HG02571 (cell line): ENCODE data around the gene KBTBD4.
A peak's percentile ranks its signal among the peaks of the same experiment; 100 is the strongest.
"Not testable (repeated sequence)": the region's sequence is repeated elsewhere in the genome, so short reads cannot be mapped to it uniquely, and the experiment has no call there.

Source experiments
- ATAC-seq: cut with Tn5 transposase; IDR thresholded peaks from one replicate; pipeline ENCODE4 v1.9.1; 2021; ENCODE audit warnings: mild to moderate bottlenecking, moderate library complexity; ENCODE audit not compliant: unreplicated experiment

KBTBD4 gene

DNA sequence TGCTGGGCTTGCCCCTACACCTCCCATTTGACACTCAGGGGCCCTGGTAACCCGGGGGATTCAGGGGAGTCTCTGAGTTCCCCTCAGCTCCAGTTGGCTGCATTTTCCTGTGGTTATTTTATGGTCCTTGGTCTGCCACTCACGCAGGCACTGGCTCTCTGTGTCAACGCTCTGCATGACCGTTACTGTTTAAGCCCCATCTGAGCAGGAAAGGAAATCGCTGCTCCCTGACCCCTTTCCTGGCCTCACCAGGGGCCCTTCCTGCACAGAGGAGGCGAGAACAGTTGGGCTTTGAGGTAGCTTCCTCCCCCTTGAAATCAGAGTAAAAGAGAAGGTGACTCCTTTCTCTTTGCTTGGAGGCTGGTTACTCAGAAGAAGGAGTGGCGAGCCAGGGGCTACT, 13.0 kb upstream of the KBTBD4 start:
- ATAC-seq: no peak

DNA sequence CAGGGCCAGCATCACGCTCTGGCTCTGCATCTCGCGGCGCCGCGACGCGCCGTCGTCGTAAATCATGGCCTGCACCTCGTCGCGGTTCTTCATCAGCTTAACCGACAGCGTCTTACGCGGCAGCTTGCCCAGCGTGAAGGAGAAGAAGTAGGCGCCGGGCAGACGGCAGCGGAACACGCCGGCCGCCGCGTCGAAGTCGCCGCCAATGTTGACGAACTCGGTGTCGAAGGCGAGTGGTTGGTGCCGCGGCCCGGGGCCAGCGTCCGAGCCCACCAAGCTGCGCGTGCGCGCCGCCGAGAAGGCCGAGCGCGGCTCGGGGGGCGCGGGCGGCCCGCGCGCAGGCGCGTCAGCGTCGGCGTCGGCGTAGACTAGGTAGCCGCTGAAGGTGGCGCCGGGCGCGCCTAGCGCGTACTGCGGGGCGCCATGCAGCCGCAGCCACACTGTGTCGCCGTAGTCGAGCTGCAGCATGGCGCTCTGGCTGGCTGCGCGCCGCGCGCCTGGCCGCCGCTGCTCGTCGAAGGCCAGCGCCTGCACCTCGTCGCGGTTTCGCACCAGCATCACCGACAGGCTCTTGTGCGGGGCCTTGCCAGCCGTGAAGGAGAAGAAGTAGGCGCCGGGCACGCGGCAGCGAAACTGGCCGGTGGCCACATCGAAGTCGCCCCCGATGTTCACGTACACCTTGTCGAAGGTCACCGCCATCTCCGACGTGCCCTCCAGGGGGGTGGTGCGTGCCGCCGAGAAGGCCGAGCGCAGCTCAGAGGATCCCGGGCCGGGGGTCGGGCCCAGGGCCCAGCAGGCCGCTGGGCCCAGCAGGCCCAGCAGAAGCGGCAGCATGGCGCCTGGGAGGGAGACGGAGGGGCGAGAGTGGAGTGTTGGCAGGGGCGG, 11.4 kb upstream of the KBTBD4 start:
- no peak for ATAC-seq

DNA sequence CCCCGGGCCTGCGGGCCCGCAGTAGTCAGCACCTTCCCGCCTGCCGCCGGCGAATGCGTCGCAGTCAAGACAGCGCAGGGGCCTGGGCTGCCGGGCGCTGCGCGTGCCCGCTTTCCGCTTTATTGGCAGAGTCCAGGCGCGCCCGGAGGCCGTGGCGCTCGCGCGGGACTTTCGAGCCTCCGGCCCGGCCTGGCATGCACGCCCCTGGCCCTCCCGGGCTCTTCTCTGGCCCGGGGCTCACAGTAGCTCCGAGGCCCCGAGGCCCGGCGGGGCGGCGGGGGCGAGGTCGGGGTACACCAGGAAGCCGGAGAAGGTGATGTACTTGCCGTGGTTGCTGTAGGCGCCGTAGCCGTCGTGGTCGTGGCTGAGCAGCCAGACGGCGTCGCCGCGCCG, 10.8 kb upstream of the KBTBD4 start:
- ATAC-seq: no peak

DNA sequence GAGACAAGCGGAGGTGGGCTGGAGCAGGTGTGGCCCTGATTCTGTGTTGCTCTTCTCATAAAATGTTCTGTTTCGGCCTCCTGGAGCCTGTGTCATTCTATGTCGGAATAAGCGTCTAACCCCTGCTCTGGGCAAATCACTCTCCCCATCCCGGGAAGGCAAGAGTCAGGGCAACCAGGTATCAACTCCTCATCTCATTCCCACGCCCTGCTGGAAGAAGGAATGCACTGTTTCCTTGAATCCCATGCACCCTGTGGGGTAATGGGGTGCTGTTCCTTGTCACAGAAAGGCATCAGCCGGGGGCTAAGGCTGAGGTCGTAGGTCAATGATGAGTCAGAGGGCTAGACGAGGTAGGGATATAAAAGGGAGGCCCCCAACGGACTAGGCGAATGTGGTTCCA, 10.3 kb upstream of the KBTBD4 start:
- no peak for ATAC-seq

DNA sequence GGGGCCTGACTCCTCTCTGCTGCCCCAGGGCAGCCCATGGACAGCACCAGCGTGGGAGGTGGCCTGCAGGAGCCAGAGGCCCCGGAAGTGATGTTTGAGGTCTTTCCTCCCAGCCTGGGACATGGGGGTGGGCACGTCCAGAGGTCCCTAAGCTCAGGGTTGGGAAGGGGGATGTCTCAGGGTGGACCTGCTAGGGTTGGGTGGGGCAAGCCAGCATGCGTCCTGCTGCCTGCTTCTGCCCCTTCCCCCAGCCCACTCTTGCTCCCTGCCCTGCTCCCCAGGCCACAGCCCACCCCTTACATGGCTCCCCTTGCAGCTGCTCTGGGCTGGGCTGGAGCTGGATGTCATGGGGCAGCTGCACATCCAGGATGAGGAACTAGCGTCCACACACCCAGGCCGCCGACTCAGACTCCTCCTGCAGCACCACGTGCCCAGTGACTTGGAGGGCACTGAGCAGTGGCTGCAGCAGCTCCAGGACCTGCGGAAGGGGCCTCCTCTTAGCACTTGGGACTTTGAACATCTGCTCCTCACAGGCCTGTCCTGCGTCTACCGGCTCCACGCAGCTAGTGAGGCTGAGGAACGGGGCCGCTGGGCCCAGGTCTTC, 9.1 kb upstream of the KBTBD4 start:
- no peak for ATAC-seq

DNA sequence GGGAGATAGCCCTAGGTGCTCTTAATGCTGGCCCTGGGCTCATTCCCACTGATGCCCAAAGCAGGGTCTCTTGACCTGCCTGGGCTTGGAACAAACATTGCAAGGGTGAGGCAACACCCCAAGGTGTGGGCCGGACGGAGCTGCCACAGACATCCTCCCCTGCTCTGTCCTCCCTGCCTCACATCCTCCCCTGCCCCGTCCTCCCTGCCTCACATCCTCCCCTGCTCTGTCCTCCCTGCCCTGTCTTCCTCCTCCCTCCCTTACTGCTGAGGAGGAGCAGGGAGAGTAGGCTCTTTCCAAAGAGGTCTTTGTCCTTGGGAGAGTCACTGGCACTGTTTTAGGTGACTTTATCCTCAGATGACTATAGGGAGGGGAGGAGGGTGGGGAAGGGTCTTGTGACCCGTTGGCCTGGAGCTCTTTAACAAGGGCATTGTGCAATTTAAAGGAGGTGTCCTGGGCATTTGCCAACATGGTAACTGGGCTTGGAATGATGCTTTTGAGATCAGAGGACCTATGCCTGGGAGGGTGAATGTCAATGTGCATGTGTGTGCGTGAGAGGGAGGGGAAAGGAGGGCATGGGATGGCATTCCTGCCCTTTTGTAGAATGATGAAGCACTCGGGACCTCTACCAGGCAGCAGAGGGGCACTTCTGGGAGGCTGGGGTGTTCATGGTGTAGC, 8.4 kb upstream of the KBTBD4 start:
- ATAC-seq: no peak

DNA sequence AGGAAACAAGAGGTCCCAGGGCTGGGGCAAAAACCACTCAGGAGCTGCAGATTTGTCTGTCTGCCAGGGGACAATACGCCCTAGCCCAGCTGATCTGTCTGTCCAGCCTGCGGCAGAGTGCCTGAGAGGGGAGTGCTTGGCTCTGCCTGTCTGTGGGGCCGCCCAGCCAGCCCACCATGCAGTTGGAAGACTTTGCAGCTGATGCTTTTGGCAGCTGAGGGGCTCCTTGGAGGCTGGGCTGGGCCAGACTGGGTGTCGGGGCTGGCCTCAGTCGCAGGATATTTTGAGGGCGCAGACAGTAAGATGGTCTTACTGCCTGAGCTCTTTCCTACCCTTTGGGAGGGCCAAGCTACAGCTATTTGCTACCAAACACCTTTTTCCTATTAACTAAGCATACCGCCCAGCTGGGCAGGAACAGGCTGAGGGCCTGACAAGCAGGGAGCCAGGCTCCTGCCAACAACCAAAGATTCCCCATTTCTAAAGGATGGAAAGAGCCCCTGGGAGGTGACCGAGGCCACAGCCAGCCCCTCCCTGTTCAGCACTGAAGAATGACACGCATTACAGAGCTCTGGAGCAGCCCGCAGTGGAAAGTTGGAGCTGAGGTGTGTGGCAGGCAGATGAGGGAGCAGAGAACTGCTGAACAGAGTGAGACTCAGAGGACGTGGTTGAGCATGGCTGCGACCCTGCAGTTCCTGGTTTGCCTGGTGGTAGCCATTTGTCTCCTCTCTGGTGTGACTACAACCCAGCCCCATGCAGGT, 7.5 kb upstream of the KBTBD4 start, which contains the start of gene FAM180B:
Gene FAM180B, plus strand, starts transcription at position 581 of the 758 bp plus-strand sequence. Its CDS starts 91 bp downstream, at position 672.
- ATAC-seq: no peak

DNA sequence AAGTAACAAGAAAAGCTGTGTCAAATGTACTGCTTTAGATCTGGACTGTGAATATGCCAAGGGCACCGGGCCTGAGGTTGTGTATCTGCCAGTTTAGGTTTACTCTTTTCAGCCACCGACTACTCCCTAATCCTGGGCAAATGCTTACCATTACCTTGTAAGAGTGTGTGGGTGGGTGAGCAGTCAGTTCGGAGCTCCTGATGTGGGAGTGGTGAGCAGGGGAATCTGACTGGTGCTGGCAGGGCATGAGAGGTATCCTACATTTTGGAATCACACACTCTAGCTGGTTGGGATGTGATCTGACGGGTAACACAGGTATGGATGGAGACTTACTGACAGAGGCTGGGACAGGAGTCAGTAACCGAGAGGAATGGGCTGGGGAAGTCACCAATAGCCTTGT, 5.1 kb upstream of the KBTBD4 start:
- no peak for ATAC-seq

DNA sequence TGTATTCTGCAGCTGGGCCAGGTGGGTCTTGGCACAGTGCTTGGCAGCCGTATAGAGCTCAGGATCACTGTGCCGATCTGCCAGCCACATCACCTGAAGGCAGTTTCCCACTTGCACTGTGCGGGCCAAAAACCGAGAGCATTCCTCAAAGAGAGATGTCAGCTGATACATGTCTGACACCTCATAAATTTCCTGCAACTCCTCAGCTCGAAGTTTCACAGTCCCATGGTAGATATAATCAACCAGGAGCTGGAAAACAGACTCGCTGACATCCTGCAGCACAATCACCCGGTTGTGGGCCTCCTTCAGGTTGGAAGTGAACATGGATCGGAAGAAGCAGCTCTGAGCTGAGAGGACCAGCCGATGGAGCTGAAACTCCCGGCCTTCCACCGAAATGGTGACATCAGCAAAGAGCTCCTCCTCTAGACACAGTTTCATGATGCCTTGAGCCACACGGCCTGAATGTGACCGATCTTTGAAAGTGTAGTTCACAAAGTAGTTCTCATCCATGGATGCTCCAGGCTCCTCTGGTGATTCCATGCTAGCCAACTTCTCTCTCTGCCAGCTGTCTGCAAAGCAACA, 1.2 kb downstream of the KBTBD4 start:
- no peak for ATAC-seq

DNA sequence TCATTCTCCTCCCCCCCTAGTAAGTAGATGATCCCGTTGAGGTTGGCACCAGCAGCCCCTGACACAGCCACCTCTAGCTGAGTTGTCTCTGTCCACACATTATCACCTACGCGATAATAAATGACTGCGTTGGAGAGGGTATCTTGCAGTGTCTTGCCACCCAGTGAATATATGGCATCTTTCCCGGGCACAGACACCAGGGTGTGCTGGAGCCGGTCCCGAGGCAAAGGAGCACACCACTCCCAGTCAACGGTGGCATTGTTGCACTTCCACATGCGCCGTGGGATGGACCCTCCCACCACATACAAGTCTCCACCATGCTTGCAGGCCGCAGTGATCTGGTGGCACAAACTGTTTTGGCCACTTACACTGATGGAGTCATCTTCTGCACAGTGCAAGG, 5.4 kb downstream of the KBTBD4 start:
- no peak for ATAC-seq

DNA sequence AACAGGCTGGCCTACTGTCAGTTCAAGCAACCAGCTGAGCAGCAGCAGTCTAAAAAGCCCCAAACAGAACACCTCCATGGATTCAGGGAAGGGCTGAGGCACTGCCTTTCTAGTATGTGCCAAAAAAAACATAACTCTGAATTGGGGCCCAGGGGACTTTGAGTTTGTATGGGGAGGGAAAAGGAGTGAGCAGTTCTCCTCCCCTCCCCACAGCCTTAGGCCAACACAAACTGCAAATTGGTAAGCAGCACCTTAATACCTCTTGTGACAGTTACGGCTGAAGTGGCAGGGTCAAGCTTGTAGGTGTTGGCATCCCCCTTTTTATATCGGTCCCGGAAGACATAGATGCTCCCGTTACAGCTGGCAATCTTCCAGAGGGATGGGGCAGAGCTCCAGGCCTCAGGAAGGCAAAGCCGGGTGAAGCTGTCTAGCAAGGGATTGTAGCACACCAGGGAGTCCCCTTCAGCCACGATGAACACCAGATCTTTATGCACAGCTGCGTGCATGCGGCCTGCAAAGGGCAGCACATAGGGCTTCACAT, 6.0 kb downstream of the KBTBD4 start:
- no peak for ATAC-seq

DNA sequence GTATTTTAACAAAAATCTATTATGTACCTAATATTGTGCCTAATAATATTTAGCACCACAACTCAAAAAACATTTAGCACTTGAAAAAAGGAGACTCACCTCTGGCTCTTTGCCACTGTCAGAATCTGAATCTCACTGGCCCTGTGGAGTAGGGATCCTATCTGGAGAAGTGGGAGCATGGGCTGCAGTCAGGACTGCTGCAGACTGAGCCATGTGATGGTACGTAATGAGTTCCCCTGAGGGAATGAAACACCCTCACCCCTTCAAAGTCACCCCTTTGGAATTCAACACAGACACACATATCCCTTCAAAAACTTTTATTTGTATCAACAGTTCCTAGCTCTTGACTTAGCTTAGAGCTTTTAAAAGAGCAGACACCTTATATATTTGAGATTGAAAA, 6.9 kb downstream of the KBTBD4 start:
- ATAC-seq: no peak

DNA sequence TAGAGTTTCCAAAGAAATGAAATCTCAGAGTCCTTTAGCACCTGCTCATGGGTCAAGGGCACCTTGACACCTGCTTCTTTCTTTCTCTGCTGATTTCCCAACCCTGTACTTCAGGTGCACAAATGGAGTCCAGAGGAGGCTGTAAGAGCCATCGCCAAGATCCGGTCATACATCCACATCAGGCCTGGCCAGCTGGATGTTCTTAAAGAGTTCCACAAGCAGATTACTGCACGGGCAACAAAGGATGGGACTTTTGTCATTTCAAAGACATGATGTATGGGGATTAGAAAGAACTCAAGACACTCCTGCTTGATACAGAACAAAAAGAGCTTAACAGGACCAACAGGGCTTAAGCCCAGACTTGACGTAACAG, 7.4 kb downstream of the KBTBD4 start:
- no peak for ATAC-seq

DNA sequence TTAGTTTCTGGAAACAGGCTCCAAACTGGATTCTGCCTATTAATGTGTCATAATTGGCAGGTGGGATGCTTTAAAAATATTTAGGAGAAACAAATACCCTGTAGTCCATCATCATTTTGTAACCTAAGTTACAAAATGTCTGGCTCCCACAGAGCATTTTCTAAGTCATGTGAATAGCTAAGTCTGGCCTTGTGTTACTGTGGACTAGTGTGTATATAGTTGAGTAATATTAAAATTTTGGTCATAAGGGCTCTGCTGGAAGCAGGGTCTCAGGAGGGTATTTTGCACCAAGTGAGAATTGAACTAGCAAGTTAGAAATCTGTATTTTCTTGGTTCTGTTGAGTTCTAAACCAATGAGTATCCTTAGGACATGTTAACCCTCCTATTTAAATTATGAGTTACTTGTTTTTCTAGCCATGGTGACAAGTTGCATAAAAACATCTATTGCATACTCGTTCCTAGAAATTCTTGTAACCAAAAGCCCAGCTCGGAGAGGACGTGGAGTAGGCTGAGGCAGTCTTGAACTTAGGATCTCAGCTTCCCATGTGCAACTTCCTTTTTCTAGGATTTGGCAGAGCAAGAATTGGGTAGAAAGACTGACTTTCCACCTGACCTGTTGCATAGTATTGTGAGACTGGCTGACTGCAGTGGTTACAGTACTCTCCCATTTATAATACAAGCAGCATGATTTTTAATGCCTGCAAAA, 8.0 kb downstream of the KBTBD4 start:
- no peak for ATAC-seq

DNA sequence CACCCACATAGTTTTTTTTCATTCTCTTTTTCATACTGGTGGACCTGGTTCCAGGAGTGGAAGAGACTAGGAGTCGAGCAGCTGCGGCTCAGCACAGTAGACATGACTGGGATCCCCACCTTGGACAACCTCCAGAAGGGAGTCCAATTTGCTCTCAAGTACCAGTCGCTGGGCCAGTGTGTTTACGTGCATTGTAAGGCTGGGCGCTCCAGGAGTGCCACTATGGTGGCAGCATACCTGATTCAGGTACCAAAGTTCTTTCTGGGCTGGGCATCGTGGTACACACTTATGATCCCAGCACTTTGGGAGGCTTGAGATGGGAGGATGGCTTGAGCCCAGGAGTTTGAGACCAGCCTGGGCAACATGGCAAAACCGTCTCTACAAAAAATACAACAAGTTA, 9.1 kb downstream of the KBTBD4 start:
- no peak for ATAC-seq

DNA sequence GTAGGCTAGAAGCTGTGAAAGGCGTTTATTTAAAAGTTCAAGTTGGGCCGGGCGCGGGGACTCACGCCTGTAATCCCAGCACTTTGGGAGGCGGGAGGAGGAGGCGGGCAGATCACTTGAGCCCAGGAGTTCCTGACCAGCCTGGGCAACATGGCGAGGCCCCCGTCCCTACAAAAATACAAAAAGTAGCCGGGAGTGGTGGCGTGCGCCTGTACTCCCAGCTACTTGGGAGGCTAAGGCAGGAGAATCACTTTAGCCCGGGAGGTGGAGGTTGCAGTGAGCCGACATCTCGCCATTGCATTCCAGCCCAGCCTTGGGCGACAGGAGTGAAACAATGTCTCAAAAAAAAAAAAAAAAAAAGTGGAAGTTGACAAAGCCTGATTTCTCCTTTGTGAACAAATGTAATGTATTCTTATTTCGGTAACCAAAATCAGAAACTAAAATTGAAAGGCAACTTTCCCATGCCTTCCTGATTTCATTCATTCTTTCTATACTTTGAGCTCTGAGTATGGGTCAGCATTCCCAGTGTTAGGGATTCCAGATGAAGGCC, 12.5 kb downstream of the KBTBD4 start:
- ATAC-seq: no peak

DNA sequence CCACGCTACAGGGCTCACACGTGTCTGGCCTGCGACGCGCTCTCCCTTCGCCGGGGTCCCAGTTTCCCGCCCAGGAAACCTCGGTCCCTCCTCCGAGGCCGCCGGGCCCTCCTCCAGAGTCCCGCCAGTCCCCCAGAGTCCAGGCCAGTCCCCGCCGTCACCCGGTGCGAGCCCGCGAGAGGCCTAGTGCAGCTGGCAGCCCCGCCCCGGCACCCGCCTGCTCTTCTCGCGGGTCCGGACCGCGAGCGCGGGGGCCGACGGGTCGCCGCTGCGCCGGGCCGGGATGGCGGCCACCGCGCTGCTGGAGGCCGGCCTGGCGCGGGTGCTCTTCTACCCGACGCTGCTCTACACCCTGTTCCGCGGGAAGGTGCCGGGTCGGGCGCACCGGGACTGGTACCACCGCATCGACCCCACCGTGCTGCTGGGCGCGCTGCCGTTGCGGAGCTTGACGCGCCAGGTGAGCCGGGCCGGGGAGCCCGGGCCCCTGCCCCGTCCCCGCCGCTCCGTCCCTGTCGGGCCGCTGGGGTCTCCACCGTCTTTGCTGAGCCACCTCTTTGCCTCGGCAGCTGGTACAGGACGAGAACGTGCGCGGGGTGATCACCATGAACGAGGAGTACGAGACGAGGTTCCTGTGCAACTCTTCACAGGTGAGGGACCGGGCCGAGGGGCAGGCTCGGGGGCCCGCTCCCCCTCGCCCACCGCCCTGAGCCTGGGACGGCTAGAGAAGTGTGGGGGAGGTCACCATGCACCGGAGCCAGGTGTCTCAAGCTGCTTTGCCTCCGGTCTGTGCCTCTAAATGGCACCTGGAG, 13.2 kb downstream of the KBTBD4 start, which contains the start of gene PTPMT1:
Gene PTPMT1, plus strand, starts transcription at position 260 of the 809 bp plus-strand sequence. Its CDS starts 24 bp downstream, at position 284.
- ATAC-seq: peak; percentile 86

DNA sequence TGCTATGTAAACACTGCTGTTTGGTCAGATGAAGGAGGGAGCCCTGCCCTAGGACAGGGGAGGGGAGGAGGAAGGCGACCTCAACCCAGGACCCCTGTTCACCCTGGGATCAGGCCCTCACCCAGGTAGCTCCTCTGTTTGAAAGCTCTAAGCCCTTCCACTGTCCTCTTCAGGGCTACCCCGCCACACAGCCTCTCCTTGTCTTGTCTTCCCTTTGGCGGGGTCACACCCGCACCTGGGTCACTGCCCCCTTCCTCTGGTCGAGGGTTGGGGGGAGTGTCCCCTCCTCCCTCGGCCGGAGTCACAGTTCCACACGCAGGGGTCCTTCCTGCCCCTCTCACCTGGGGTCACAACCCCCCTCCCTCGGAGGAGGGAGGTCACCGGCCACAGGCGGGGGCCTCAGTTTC, 13.8 kb downstream of the KBTBD4 start:
- ATAC-seq: peak; percentile 7

DNA sequence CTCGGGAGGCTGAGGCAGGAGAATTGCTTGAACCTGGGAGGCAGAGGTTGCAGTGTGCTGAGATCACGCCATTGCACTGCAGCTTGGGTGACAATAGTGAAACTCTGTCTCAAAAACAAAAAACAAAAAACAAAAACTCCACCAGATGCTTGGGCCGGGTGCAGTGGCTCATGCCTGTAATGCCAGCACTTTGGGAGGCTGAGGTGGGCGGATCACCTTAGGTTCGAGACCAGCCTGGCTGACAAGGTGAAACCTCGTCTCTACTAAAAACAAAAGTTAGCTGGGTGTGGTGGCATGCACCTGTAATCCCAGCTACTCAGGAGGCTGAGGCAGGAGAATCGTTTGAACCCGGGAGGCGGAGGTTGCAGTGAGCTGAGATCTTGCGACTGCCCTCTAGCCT, 14.4 kb downstream of the KBTBD4 start:
- ATAC-seq: not testable (repeated sequence)
